ENCODE results near the gene GBX2.

Gene GBX2

GRCh38 chr2:236166796-236167296, 1.3 kb downstream of the GBX2 start:
- DNase-seq, result no peak

GRCh38 chr2:236165842-236166795, 2.1 kb downstream of the GBX2 start:
- no peak for DNase-seq

- DNase-seq, result no peak
Measured at GRCh38 chr2:236164925-236165841, 3.0 kb downstream of the GBX2 start.

GRCh38 chr2:236164201-236164924, 3.8 kb downstream of the GBX2 start:
- DNase-seq, result no peak

GRCh38 chr2:236163471-236164200, 4.5 kb downstream of the GBX2 start:
- DNase-seq, result no peak

GRCh38 chr2:236162882-236163470, 5.2 kb downstream of the GBX2 start:
- no peak for DNase-seq

- no peak for DNase-seq
Measured at GRCh38 chr2:236162031-236162845, 5.9 kb downstream of the GBX2 start.

GRCh38 chr2:236161531-236161930, 6.7 kb downstream of the GBX2 start:
- no peak for DNase-seq

GRCh38 chr2:236161082-236161462, 7.1 kb downstream of the GBX2 start:
- no peak for DNase-seq

- no peak for DNase-seq
Measured at GRCh38 chr2:236160366-236161081, 7.7 kb downstream of the GBX2 start.

GRCh38 chr2:236159778-236160170, 8.4 kb downstream of the GBX2 start:
- DNase-seq, result no peak

- DNase-seq, result no peak
Measured at GRCh38 chr2:236158969-236159777, 9.0 kb downstream of the GBX2 start.

GRCh38 chr2:236157815-236158498, 10.2 kb downstream of the GBX2 start:
- DNase-seq, result no peak

- DNase-seq, result no peak
Measured at GRCh38 chr2:236157366-236157765, 10.8 kb downstream of the GBX2 start.

GRCh38 chr2:236156860-236157194, 11.4 kb downstream of the GBX2 start:
- no peak for DNase-seq

- DNase-seq, result no peak
Measured at GRCh38 chr2:236156095-236156859, 11.9 kb downstream of the GBX2 start.

GRCh38 chr2:236155406-236155805, 12.8 kb downstream of the GBX2 start:
- DNase-seq, result no peak

GRCh38 chr2:236146436-236146835, 21.8 kb downstream of the GBX2 start:
- no peak for DNase-seq

Data from NCI-H446 (cell line).